ENCODE results near the gene EZR.

GRCh38 chr6:158860279-158860865 lies 41.2 kb upstream of the EZR start:
- TF ChIP-seq POLR2A (IDR thresholded peaks at IDR 0.05; ENCODE audit: low read depth, low read length) (no peak), PAX5 (IDR thresholded peaks at IDR 0.05; ENCODE audit: insufficient read depth, low read length, severe bottlenecking) (no peak), POLR2AphosphoS5 (IDR thresholded peaks at IDR 0.05; ENCODE audit: low read depth, low read length) (no peak), POU2F2 (IDR thresholded peaks at IDR 0.05; ENCODE audit: low read depth, low read length) (no peak)
